ENCODE results near the gene DPH7.
"Not testable (repeated sequence)": the region's sequence is repeated elsewhere in the genome, so short reads cannot be mapped to it uniquely, and the experiment has no call there.

The DPH7 gene

GRCh38 chr9:137580954-137581322, 2.2 kb upstream of the DPH7 start:
- DNase-seq (ENCODE audit: low read depth in 2 of 2) = no peak

GRCh38 chr9:137580209-137580953, 1.7 kb upstream of the DPH7 start:
- DNase-seq (ENCODE audit: low read depth in 2 of 2) = no peak

- no peak for DNase-seq (ENCODE audit: low read depth in 2 of 2)
Observed at GRCh38 chr9:137579259-137579604, 507 bp upstream of the DPH7 start.

GRCh38 chr9:137575716-137576411, 2.9 kb downstream of the DPH7 start:
- no peak for DNase-seq (ENCODE audit: low read depth in 2 of 2)

- no peak for DNase-seq (ENCODE audit: low read depth in 2 of 2)
Observed at GRCh38 chr9:137575364-137575715, 3.4 kb downstream of the DPH7 start.

GRCh38 chr9:137574192-137574591, 4.5 kb downstream of the DPH7 start:
- DNase-seq (ENCODE audit: low read depth in 2 of 2) = no peak

GRCh38 chr9:137570566-137570965, 8.2 kb downstream of the DPH7 start:
- no peak for DNase-seq (ENCODE audit: low read depth in 2 of 2)

GRCh38 chr9:137569609-137570203, 9.0 kb downstream of the DPH7 start:
- DNase-seq (ENCODE audit: low read depth in 2 of 2) = no peak

- DNase-seq (ENCODE audit: low read depth in 2 of 2) = not testable (repeated sequence)
Observed at GRCh38 chr9:137568445-137568844, 10.3 kb downstream of the DPH7 start.

- no peak for DNase-seq (ENCODE audit: low read depth in 2 of 2)
Observed at GRCh38 chr9:137564817-137565411, 13.8 kb downstream of the DPH7 start.

GRCh38 chr9:137564134-137564533, 14.6 kb downstream of the DPH7 start:
- DNase-seq (ENCODE audit: low read depth in 2 of 2) = no peak

- no peak for DNase-seq (ENCODE audit: low read depth in 2 of 2)
Observed at GRCh38 chr9:137558127-137558526, 20.6 kb downstream of the DPH7 start.

- no peak for DNase-seq (ENCODE audit: low read depth in 2 of 2)
Observed at GRCh38 chr9:137556069-137556838, 22.5 kb downstream of the DPH7 start.

- DNase-seq (ENCODE audit: low read depth in 2 of 2) = no peak
Observed at GRCh38 chr9:137555179-137555578, 23.5 kb downstream of the DPH7 start.

GRCh38 chr9:137554349-137554748, 24.4 kb downstream of the DPH7 start:
- no peak for DNase-seq (ENCODE audit: low read depth in 2 of 2)

GRCh38 chr9:137553654-137554053, 25.1 kb downstream of the DPH7 start:
- DNase-seq (ENCODE audit: low read depth in 2 of 2) = not testable (repeated sequence)

- no peak for DNase-seq (ENCODE audit: low read depth in 2 of 2)
Observed at GRCh38 chr9:137552022-137552768, 26.5 kb downstream of the DPH7 start.

GRCh38 chr9:137551264-137552021, 27.3 kb downstream of the DPH7 start, which contains the start of gene MRPL41:
MRPL41 (plus strand) TSS chr9:137551879; CDS start chr9:137552082, 203 bp downstream.
- peak; percentile 81 to 87 for DNase-seq (ENCODE audit: low read depth in 2 of 2)

- not testable (repeated sequence) for DNase-seq (ENCODE audit: low read depth in 2 of 2)
Observed at GRCh38 chr9:137550958-137551263, 27.8 kb downstream of the DPH7 start.

GRCh38 chr9:137550231-137550621, 28.5 kb downstream of the DPH7 start, which contains the start of gene PNPLA7:
PNPLA7 (minus strand) TSS chr9:137550402; CDS start chr9:137550197, 205 bp downstream.
- peak in 1 of 2 donors; percentile 19 for DNase-seq (ENCODE audit: low read depth in 2 of 2)
